HG03520 (cell line): ENCODE data around the gene GIGYF2.
"Not testable (repeated sequence)": the region's sequence is repeated elsewhere in the genome, so short reads cannot be mapped to it uniquely, and the experiment has no call there.

Source experiments
- ATAC-seq: cut with Tn5 transposase; IDR thresholded peaks from one replicate; pipeline ENCODE4 v1.9.1; 2021; ENCODE audit warnings: mild to moderate bottlenecking, moderate library complexity; ENCODE audit not compliant: unreplicated experiment

GIGYF2 gene

GRCh38 chr2:232890896-232891601 is 193.9 kb downstream of the GIGYF2 start:
- no peak for ATAC-seq

GRCh38 chr2:232891621-232892071 is 194.5 kb downstream of the GIGYF2 start:
- no peak for ATAC-seq

- ATAC-seq = no peak
Observed at GRCh38 chr2:232892221-232892620, 195.1 kb downstream of the GIGYF2 start.

GRCh38 chr2:232892843-232893242 is 195.7 kb downstream of the GIGYF2 start:
- ATAC-seq = no peak

- ATAC-seq = no peak
Observed at GRCh38 chr2:232893834-232894233, 196.7 kb downstream of the GIGYF2 start.

- ATAC-seq = no peak
Observed at GRCh38 chr2:232894251-232894650, 197.1 kb downstream of the GIGYF2 start.

GRCh38 chr2:232894746-232895145 is 197.6 kb downstream of the GIGYF2 start:
- ATAC-seq = no peak

GRCh38 chr2:232896111-232896510 is 199.0 kb downstream of the GIGYF2 start:
- ATAC-seq = no peak

GRCh38 chr2:232896720-232897597 is 199.8 kb downstream of the GIGYF2 start:
- ATAC-seq = no peak

- no peak for ATAC-seq
Observed at GRCh38 chr2:232897598-232898408, 200.7 kb downstream of the GIGYF2 start.

GRCh38 chr2:232898592-232899543 is 201.7 kb downstream of the GIGYF2 start:
- no peak for ATAC-seq

- no peak for ATAC-seq
Observed at GRCh38 chr2:232900811-232901735, 203.9 kb downstream of the GIGYF2 start.

- ATAC-seq = no peak
Observed at GRCh38 chr2:232901736-232902578, 204.8 kb downstream of the GIGYF2 start.

GRCh38 chr2:232903989-232904388 is 206.9 kb downstream of the GIGYF2 start:
- no peak for ATAC-seq

GRCh38 chr2:232906867-232907717 is 210.0 kb downstream of the GIGYF2 start:
- not testable (repeated sequence) for ATAC-seq

GRCh38 chr2:232907718-232908085 is 210.6 kb downstream of the GIGYF2 start:
- not testable (repeated sequence) for ATAC-seq

- no peak for ATAC-seq
Observed at GRCh38 chr2:232908695-232909094, 211.6 kb downstream of the GIGYF2 start.
